WERI-Rb-1 (cell line): ENCODE measurements around the gene ADAMTS15.

Experiments
- DNase-seq: peaks from one replicate; pipeline ENCODE4 v3.0.0-alpha.2; 2020
- H3K27ac ChIP-seq: fragments of 250-450 bp; sonication (Bioruptor Pico); 2 replicates; pipeline ENCODE4 v1.5.1; 2020; ENCODE audit warnings: mild to moderate bottlenecking, moderate library complexity
- H3K27me3 ChIP-seq: fragments of 250-450 bp; sonication (Bioruptor Pico); 2 replicates; pipeline ENCODE4 v1.5.1; 2021; ENCODE audit warnings: mild to moderate bottlenecking, low read depth, moderate library complexity; ENCODE audit not compliant: insufficient read depth, severe bottlenecking
- H3K36me3 ChIP-seq: fragments of 250-450 bp; sonication (Bioruptor Pico); 2 replicates; pipeline ENCODE4 v1.5.1; 2020; ENCODE audit warnings: mild to moderate bottlenecking, moderate library complexity
- H3K4me3 ChIP-seq: 2 replicates; pipeline ENCODE4 v1.5.1; 2011; ENCODE audit warnings: low read depth, mild to moderate bottlenecking, control low read depth, low read length
- H3K9me3 ChIP-seq: fragments of 250-450 bp; sonication (Bioruptor Pico); 2 replicates; pipeline ENCODE4 v1.5.1; 2021; ENCODE audit warnings: mild to moderate bottlenecking, moderate library complexity; ENCODE audit not compliant: severe bottlenecking
- TF ChIP-seq, protein P1 (sequence below): IDR thresholded peaks from 2 replicates; pipeline ENCODE4 v1.5.1; 2011; ENCODE audit warnings: low read depth, mild to moderate bottlenecking, control low read depth, inconsistent platforms, low read length

The ADAMTS15 gene

DNA sequence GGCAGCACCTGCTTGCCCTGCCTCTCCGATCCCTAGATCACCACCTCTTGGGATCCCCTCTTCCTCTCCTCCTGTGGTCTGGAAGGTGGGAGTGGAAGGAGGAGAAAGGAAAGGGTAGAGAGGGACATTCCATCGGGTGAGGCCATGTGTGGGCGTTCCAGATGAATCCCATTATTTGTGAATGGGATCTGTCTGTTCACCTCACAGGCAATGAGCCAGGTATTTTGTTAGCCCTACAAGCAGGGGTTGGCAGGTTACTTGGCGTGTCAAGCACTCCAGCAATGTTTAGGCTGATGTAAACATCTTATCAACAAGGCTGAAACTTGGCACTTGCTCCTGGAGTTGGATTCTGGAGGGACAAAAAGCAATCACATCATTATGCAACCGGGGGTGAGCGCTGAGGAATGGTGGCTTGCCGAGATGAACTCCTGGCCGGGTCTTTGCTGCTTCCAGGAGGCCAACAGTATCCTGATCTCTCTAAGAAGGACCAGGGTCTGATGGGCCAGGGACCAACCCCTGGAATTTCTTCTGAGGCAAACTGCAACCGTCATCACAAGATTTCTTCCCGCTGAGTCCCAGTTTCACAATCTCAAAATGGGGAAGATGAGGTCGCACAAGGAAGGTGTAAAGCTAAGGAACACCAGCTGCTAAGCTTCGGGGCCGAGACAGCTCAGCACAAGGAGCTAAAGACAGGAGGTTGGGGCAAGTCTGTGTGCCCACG is 27.8 kb upstream of the ADAMTS15 start:
- Histone ChIP-seq H3K27ac (no peak overlapping the region), H3K36me3 (no peaks in the 10 kb centered on the region), H3K27me3 (no peaks in the 10 kb centered on the region), H3K9me3 (no peaks in the 10 kb centered on the region), H3K4me3 (no peak overlapping the region)
- no peak for DNase-seq
- TF ChIP-seq, protein P1, sequence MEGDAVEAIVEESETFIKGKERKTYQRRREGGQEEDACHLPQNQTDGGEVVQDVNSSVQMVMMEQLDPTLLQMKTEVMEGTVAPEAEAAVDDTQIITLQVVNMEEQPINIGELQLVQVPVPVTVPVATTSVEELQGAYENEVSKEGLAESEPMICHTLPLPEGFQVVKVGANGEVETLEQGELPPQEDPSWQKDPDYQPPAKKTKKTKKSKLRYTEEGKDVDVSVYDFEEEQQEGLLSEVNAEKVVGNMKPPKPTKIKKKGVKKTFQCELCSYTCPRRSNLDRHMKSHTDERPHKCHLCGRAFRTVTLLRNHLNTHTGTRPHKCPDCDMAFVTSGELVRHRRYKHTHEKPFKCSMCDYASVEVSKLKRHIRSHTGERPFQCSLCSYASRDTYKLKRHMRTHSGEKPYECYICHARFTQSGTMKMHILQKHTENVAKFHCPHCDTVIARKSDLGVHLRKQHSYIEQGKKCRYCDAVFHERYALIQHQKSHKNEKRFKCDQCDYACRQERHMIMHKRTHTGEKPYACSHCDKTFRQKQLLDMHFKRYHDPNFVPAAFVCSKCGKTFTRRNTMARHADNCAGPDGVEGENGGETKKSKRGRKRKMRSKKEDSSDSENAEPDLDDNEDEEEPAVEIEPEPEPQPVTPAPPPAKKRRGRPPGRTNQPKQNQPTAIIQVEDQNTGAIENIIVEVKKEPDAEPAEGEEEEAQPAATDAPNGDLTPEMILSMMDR: no peak

DNA sequence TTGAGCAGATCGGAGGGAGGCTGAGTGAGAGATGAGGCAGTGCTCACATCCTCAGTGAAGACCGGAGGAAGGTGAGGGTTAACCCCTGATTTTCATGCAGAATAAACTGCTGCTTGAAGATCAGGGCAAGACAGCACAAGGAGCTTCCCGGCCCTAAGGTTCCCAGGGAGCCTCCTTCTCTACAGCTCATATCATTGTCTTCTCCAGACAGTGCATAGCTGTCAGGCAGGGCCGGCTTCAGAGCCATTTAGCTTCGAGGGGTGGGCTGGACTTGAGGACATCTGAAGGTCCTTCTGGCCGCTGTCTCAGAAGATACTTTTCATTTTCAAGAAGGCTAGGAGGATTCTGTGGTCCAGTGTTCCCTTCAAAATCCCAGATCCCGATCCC is 27.3 kb upstream of the ADAMTS15 start:
- Histone ChIP-seq H3K27ac (no peak overlapping the region), H3K9me3 (no peaks in the 10 kb centered on the region), H3K36me3 (no peaks in the 10 kb centered on the region), H3K27me3 (peaks cover 5% of the 10 kb centered on the region), H3K4me3 (no peak overlapping the region)
- no peak for DNase-seq
- TF ChIP-seq, protein P1: no peak

DNA sequence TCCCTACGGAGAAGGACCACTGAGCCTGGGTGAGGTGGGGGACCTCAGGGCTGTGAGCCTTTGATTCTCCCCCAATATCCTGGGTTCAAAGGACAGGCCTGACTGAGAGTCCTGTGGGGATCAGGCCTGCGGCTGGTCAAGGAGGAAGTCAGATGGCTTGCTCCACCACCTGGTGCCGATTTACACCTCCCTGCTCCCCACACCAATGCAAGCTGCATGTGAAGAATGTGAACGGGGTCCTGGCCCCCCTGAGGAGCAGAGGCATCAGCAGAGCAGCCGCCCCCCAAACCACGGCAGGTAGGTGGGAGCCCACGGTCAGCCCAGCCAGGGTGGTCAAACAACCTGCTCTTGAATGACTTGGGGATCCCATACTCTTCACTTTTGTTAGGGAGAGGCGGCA is 26.7 kb upstream of the ADAMTS15 start:
- no peak for DNase-seq
- Histone ChIP-seq H3K36me3 (no peaks in the 10 kb centered on the region), H3K4me3 (no peak overlapping the region), H3K27me3 (peaks cover 10% of the 10 kb centered on the region), H3K9me3 (no peaks in the 10 kb centered on the region), H3K27ac (no peak overlapping the region)
- TF ChIP-seq, protein P1: no peak

DNA sequence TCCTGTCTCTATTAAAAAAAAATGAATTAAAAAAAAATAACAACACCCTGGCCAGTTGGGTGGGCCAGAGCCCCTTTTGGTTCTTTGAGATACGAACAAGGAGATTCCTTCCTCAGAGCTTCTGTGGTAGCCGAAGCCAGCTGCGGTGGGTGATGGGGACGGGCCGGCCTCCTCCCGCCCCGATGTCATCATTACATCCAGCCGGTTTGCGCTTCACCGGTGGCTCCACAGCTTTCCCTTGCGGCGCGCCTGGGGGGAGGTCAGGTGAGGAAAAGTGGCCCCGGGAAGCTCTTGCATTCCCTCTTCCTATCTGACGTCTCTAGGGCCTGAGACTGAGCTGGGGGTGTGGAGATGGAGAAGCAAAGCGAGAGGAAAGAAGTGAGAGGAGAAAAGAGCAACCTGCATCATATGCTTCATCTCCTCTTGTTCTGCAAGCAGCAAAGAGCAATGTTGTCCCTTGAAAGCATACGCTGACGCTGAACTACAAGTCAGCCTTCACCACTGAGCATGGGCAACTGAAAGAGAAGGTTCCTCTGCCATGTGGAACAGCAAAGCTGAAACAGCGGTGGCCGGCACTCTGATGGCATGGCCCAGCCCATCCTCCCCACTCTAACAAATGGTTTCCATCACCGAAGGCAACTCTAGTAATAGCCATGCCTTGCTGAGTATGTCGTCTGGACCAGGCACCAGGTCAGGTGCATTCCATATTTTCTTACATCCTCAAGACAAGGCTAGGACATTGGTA is 26.0 kb upstream of the ADAMTS15 start:
- Histone ChIP-seq H3K27me3 (peaks cover 17% of the 10 kb centered on the region), H3K36me3 (no peaks in the 10 kb centered on the region), H3K27ac (no peak overlapping the region), H3K9me3 (no peaks in the 10 kb centered on the region), H3K4me3 (no peak overlapping the region)
- DNase-seq: no peak
- TF ChIP-seq, protein P1: no peak

DNA sequence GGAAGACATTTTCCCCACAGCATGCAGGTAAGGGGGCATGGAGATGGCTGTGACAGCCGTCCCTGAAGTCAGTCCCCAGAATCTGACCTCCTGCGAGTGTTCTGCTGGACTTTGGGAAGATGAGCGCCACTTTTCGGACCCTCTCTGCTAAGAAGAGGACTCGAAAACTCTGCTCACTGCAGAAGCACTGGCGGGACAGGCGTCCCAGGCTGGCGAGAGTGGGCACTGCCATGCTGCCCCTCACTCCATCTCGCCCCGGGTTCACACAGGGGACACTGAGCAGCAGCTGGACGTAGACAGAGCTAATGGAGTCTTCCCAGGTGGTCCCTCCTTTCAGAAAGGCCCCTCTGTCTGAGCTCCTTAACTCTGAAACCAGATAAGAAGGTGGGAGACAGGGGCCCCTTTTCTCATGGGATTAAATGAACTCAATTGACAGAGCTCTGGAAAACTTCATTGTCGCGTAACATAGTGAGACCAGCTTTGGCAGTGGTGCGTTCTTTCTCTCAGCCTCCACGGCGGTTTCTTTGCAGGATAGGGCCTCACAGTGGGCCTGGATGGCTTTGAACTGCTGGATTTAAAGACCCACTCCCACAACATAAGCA is 24.8 kb upstream of the ADAMTS15 start:
- no peak overlapping the region for H3K27ac ChIP-seq
- TF ChIP-seq, protein P1: no peak
- H3K36me3 ChIP-seq: no peaks in the 10 kb centered on the region
- H3K27me3 ChIP-seq: peaks cover 25% of the 10 kb centered on the region
- no peak for DNase-seq
- no peak overlapping the region for H3K4me3 ChIP-seq
- no peaks in the 10 kb centered on the region for H3K9me3 ChIP-seq
